K562 (cell line): ENCODE data around the gene NXF3. TPM values are rescaled to one million over a fixed set of nuclear protein-coding genes. Genes with fewer than 3 reads are reported as not detected.

Experiments
- BACH1 ChIP-seq: fragments of 200-800 bp; sonication (Bioruptor generic); IDR thresholded peaks from 2 replicates; pipeline ENCODE4 v1.6.1; 2016; ENCODE audit warnings: missing genetic modification characterization, missing compliant biosample characterization
- DMBX1 ChIP-seq: fragments of 250-450 bp; sonication (Bioruptor Pico); IDR thresholded peaks from 2 replicates; pipeline ENCODE4 v1.8.0; 2022; ENCODE audit warnings: inconsistent platforms, mild to moderate bottlenecking, moderate library complexity, borderline replicate concordance
- ETV6 ChIP-seq, 3 experiments: fragments of 150-350 bp in 1 of 3; sonication (generic) in 1 of 3; formaldehyde crosslinking in 1 of 3; IDR thresholded peaks; 2 replicates each; pipeline versions ENCODE4 v1.6.1 to v1.8.0; 2014 to 2022; ENCODE audit warnings: borderline replicate concordance in 2 of 3, low read depth in 2 of 3, antibody characterized with exemption in 1 of 3, low read length in 1 of 3, mild to moderate bottlenecking in 1 of 3, missing genetic modification reagents in 1 of 3
- FOXM1 ChIP-seq, 2 experiments: fragments of 450-650 bp in 1 of 2; sonication (generic) in 1 of 2; formaldehyde crosslinking in 1 of 2; IDR thresholded peaks; 2 replicates each; pipeline versions ENCODE4 v1.6.1 to v1.9.0; 2017 to 2022; ENCODE audit warnings: low read depth in 2 of 2, mild to moderate bottlenecking in 2 of 2, missing genetic modification reagents in 1 of 2, moderate library complexity in 1 of 2
- HSF4 ChIP-seq: fragments of 250-450 bp; sonication (Bioruptor Pico); IDR thresholded peaks from 2 replicates; pipeline ENCODE4 v2.1.2; 2022; ENCODE audit warnings: mild to moderate bottlenecking, moderate library complexity, borderline replicate concordance
- JUND ChIP-seq, 2 experiments: IDR thresholded peaks; 2 replicates in 1 of 2; 3 replicates in 1 of 2; pipeline ENCODE4 v1.6.1; 2011; ENCODE audit warnings: borderline replicate concordance in 2 of 2, low read depth in 2 of 2, low read length in 2 of 2, improper control_type of control experiment in 1 of 2, missing biosample characterization in 1 of 2, missing genetic modification characterization in 1 of 2, missing genetic modification reagents in 1 of 2
- KLF10 ChIP-seq: fragments of 250-450 bp; sonication (Bioruptor Pico); IDR thresholded peaks from 2 replicates; pipeline ENCODE4 v1.6.1; 2021; ENCODE audit warnings: matching md5 sums
- LCOR ChIP-seq: sonication (generic); formaldehyde crosslinking; IDR thresholded peaks from 2 replicates; pipeline ENCODE4 v1.8.0; 2022; ENCODE audit warnings: mild to moderate bottlenecking, missing genetic modification reagents
- NFE2 ChIP-seq: IDR thresholded peaks from 2 replicates; pipeline ENCODE4 v1.6.1; 2014; ENCODE audit warnings: antibody characterized with exemption, low read depth
- NFRKB ChIP-seq: fragments of 450-650 bp; IDR thresholded peaks from 2 replicates; pipeline ENCODE4 v1.6.1; 2016; ENCODE audit warnings: low read depth
- NR2F6 ChIP-seq: fragments of 450-650 bp; formaldehyde crosslinking; IDR thresholded peaks from 2 replicates; pipeline ENCODE4 v1.4.0; 2020; ENCODE audit warnings: mild to moderate bottlenecking
- POLR2AphosphoS5 ChIP-seq: IDR thresholded peaks from 2 replicates; pipeline ENCODE4 v1.6.1; 2011; ENCODE audit warnings: mild to moderate bottlenecking, low read depth, low read length, moderate library complexity; ENCODE audit not compliant: control insufficient read depth, insufficient read depth
- SFPQ ChIP-seq: fragments of 200-400 bp; formaldehyde crosslinking; IDR thresholded peaks from 2 replicates; pipeline ENCODE4 v1.6.1; 2017; ENCODE audit warnings: mild to moderate bottlenecking, low read depth, low read length, moderate library complexity
- SMAD3 ChIP-seq: fragments of 450-650 bp; formaldehyde crosslinking; conservative IDR thresholded peaks from 2 replicates; pipeline ENCODE4 v1.4.0; 2020; ENCODE audit warnings: mild to moderate bottlenecking
- SMARCA5 ChIP-seq: fragments of 450-650 bp; IDR thresholded peaks from 2 replicates; pipeline ENCODE4 v1.6.1; 2016
- SP2 ChIP-seq: IDR thresholded peaks from 2 replicates; pipeline ENCODE4 v1.6.1; 2011; ENCODE audit warnings: mild to moderate bottlenecking, low read depth, low read length, moderate library complexity; ENCODE audit not compliant: poor library complexity, severe bottlenecking; ENCODE audit errors: extremely low read depth
- TARDBP ChIP-seq: fragments of 450-650 bp; IDR thresholded peaks from 2 replicates; pipeline ENCODE4 v1.6.1; 2016
- U2AF1 ChIP-seq: fragments of 200-400 bp; formaldehyde crosslinking; optimal IDR thresholded peaks from 2 replicates; pipeline ENCODE3; 2017; ENCODE audit warnings: mild to moderate bottlenecking, low read depth, low read length, moderate library complexity
- ZBTB7A ChIP-seq: IDR thresholded peaks from 2 replicates; pipeline ENCODE4 v1.6.1; 2011; ENCODE audit warnings: low read depth, mild to moderate bottlenecking, low read length, moderate library complexity, borderline replicate concordance; ENCODE audit not compliant: control insufficient read depth
- ZBTB8A ChIP-seq: fragments of 450-650 bp; IDR thresholded peaks from 2 replicates; pipeline ENCODE4 v1.6.1; 2018; ENCODE audit warnings: mild to moderate bottlenecking, moderate library complexity; ENCODE audit not compliant: partially characterized antibody
- ZFP30 ChIP-seq: fragments of 250-450 bp; sonication (Bioruptor Pico); IDR thresholded peaks from 2 replicates; pipeline ENCODE4 v1.8.0; 2022; ENCODE audit warnings: moderate library complexity, mild to moderate bottlenecking, inconsistent platforms, borderline replicate concordance
- ZNF232 ChIP-seq: sonication (generic); formaldehyde crosslinking; IDR thresholded peaks from 2 replicates; pipeline ENCODE4 v1.8.0; 2022; ENCODE audit warnings: mild to moderate bottlenecking, missing genetic modification reagents
- ZNF311 ChIP-seq: fragments of 250-450 bp; sonication (Bioruptor Pico); IDR thresholded peaks from 2 replicates; pipeline ENCODE4 v1.4.0; 2020; ENCODE audit warnings: mild to moderate bottlenecking, moderate library complexity
- ZNF398 ChIP-seq: fragments of 250-450 bp; sonication (Bioruptor Pico); IDR thresholded peaks from 2 replicates; pipeline ENCODE4 v1.8.0; 2021; ENCODE audit warnings: moderate library complexity, mild to moderate bottlenecking, inconsistent platforms
- polyA plus RNA-seq, 8 experiments: library from polyadenylated mRNA; depleted of rRNA in 4 of 8; stranded (reverse) in 5 of 8; unstranded in 3 of 8; fragments of >200 nt; fragmentation: Nextera tagmentation in 2 of 8; fragmentation: Illumina TruSeq in 1 of 8; extraction: Ambion mirVana in 2 of 8; extraction: Trizol in 1 of 8; gene quantifications; 2 replicates each; pipeline versions ENCODE4 v1.2.1 to v1.2.3, GENCODE V29; 2011 to 2014; ENCODE audit warnings: inconsistent platforms in 1 of 8, missing spikeins in 1 of 8
- total RNA-seq, 7 experiments: library from RNA; depleted of rRNA in 6 of 7; stranded (reverse); fragments of >200 nt in 6 of 7; fragmentation: Illumina TruSeq in 2 of 7; extraction: Trizol in 2 of 7; gene quantifications; 2 replicates each; pipeline versions ENCODE4 v1.2.1 to v1.2.3, GENCODE V29; 2011 to 2021; ENCODE audit warnings: low replicate concordance in 1 of 7

NXF3 gene
- total and polyA plus RNA-seq, 9 of the 15 experiments (the other 6 are each of a cell fraction or from before 2014, with no cell fraction given): 0.18 to 0.40 (median 0.28) TPM; not detected in 2

- TF ChIP-seq SMARCA5: no peak
- no peak for TF ChIP-seq ZNF398 (CRISPR knock-in tag)
- TF ChIP-seq LCOR (CRISPR knock-in tag): peak; percentile 93
- peak; percentile 95 for TF ChIP-seq DMBX1 (CRISPR knock-in tag)
- TF ChIP-seq NFRKB: no peak
- TF ChIP-seq KLF10 (CRISPR knock-in tag): no peak
- TF ChIP-seq TARDBP: peak; percentile 92
- TF ChIP-seq ZBTB8A: no peak
- no peak for TF ChIP-seq ZBTB7A
- no peak for TF ChIP-seq HSF4 (CRISPR knock-in tag)
- peak; percentile 65; the same call in 1 of the 2 replicates for TF ChIP-seq ZNF311 (CRISPR knock-in tag)
- no peak for TF ChIP-seq SP2
- no peak for TF ChIP-seq NR2F6 (CRISPR knock-in tag)
- TF ChIP-seq SFPQ: no peak
- TF ChIP-seq SMAD3: 0 out of 2 replicates have a peak, but pooled peaks have one; percentile 36
- TF ChIP-seq FOXM1 (IDR thresholded peaks at IDR 0.05; ENCODE audit: low read depth): peak; percentile 95
- TF ChIP-seq FOXM1 (CRISPR knock-in tag; IDR thresholded peaks at IDR 0.05; ENCODE audit: low read depth): no peak
- no peak for TF ChIP-seq ETV6 (IDR thresholded peaks at IDR 0.05; ENCODE audit: borderline replicate concordance in 1 of 2, low read depth in 2 of 2, low read length in 1 of 2)
- no peak for TF ChIP-seq ETV6 (CRISPR knock-in tag; IDR thresholded peaks at IDR 0.05; ENCODE audit: borderline replicate concordance)
- TF ChIP-seq POLR2AphosphoS5: peak; percentile 87
- no peak for TF ChIP-seq ZFP30 (CRISPR knock-in tag)
- TF ChIP-seq ZNF232 (CRISPR knock-in tag): no peak
- TF ChIP-seq U2AF1: no peak
- peak; percentile 69 for TF ChIP-seq NFE2
- 0 out of 2 replicates have a peak, but pooled peaks have one; percentile 44 for TF ChIP-seq BACH1 (tag)
- no peak for TF ChIP-seq JUND (IDR thresholded peaks at IDR 0.05; ENCODE audit: borderline replicate concordance, low read depth, low read length)
- TF ChIP-seq JUND (tag; IDR thresholded peaks at IDR 0.05; ENCODE audit: borderline replicate concordance, low read depth, low read length): peak; percentile 43; the same call in 1 of the 3 replicates
Measured at GRCh38 chrX:103101299-103102042, 8.5 kb upstream of the NXF3 start (continued).
